ENCODE measurements around the gene PTPRG. TPM values are rescaled to one million over a fixed set of nuclear protein-coding genes. Genes with fewer than 3 reads are reported as not detected.

Gene PTPRG
- total RNA-seq, 1 donor, result 41.0 TPM

GRCh38 chr3:61957259-61957658 is 395.9 kb downstream of the PTPRG start:
- no peak overlapping the region for H3K4me3 ChIP-seq (ENCODE audit: low read depth, low read length)
- no peak for DNase-seq (ENCODE audit: low read depth)
- no peak for TF ChIP-seq CTCF (IDR thresholded peaks at IDR 0.05; ENCODE audit: insufficient read depth, low read depth, low read length)

- no peak overlapping the region for H3K4me3 ChIP-seq (ENCODE audit: low read depth, low read length)
- no peak for TF ChIP-seq CTCF (IDR thresholded peaks at IDR 0.05; ENCODE audit: insufficient read depth, low read depth, low read length)
- DNase-seq (ENCODE audit: low read depth), result no peak
Measured at GRCh38 chr3:61960976-61961375, 399.6 kb downstream of the PTPRG start.

- TF ChIP-seq CTCF (IDR thresholded peaks at IDR 0.05; ENCODE audit: insufficient read depth, low read depth, low read length), result no peak
- H3K4me3 ChIP-seq (ENCODE audit: low read depth, low read length), result no peak overlapping the region
- peak; percentile 33 for DNase-seq (ENCODE audit: low read depth)
Measured at GRCh38 chr3:61961900-61962299, 400.5 kb downstream of the PTPRG start.

- no peak for DNase-seq (ENCODE audit: low read depth)
- no peak overlapping the region for H3K4me3 ChIP-seq (ENCODE audit: low read depth, low read length)
- TF ChIP-seq CTCF (IDR thresholded peaks at IDR 0.05; ENCODE audit: insufficient read depth, low read depth, low read length), result no peak
Measured at GRCh38 chr3:61964566-61964965, 403.2 kb downstream of the PTPRG start.

GRCh38 chr3:61965770-61966131 is 404.4 kb downstream of the PTPRG start:
- no peak overlapping the region for H3K4me3 ChIP-seq (ENCODE audit: low read depth, low read length)
- no peak for TF ChIP-seq CTCF (IDR thresholded peaks at IDR 0.05; ENCODE audit: insufficient read depth, low read depth, low read length)

GRCh38 chr3:61966200-61966599 is 404.8 kb downstream of the PTPRG start:
- no peak overlapping the region for H3K4me3 ChIP-seq (ENCODE audit: low read depth, low read length)
- no peak for TF ChIP-seq CTCF (IDR thresholded peaks at IDR 0.05; ENCODE audit: insufficient read depth, low read depth, low read length)
- DNase-seq (ENCODE audit: low read depth), result no peak

More at GRCh38 chr3:61965770-61966131, 404.4 kb downstream of the PTPRG start:
- no peak for DNase-seq (ENCODE audit: low read depth)

- DNase-seq (ENCODE audit: low read depth), result no peak
- no peak for TF ChIP-seq CTCF (IDR thresholded peaks at IDR 0.05; ENCODE audit: insufficient read depth, low read depth, low read length)
- no peak overlapping the region for H3K4me3 ChIP-seq (ENCODE audit: low read depth, low read length)
Measured at GRCh38 chr3:61967019-61967418, 405.6 kb downstream of the PTPRG start.
